Measurements from ENCODE around the gene NOP14.

DNA sequence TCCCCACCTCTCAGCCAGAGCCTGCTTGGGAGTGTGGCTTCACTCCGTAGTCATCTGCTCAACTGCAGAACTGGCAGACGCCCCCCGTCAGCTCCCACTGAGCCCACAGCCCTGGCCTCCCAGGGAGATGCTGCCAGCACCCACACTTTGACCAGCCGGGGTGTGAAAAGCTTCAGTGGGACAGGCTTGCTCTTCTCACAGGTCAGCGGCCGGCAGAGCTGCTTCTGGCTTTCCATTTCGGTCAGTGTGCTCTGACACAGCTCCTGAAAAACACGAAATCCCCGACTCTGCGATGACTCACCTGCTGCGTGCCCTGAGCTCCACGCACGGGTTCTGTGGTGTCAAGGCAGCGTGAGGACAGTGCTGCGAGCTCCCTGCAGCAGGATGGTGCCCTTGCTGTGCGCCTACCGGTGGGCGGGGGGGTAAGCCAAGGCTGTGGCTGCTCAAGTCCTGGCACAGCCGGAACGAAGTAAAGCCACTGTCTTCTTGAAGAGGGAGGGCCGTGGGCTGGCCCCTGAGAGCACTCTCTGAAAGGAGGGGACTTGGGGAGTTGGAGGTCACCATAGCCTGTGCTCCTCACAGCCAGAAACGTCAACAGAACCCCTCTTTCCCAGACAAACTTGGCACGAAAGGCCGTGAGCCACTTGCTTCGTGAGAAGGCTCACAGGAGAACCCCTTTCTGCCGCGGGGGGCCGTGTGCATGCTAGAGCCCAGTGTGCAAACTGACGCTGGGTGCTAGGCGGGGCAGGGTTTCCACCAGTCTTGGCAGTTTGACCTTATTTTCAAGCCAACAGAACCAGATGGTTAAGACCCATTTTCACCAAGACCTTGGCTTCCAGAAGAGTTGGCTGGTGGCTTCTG lies 23.6 kb downstream of the NOP14 start:
- TF ChIP-seq, protein P1, sequence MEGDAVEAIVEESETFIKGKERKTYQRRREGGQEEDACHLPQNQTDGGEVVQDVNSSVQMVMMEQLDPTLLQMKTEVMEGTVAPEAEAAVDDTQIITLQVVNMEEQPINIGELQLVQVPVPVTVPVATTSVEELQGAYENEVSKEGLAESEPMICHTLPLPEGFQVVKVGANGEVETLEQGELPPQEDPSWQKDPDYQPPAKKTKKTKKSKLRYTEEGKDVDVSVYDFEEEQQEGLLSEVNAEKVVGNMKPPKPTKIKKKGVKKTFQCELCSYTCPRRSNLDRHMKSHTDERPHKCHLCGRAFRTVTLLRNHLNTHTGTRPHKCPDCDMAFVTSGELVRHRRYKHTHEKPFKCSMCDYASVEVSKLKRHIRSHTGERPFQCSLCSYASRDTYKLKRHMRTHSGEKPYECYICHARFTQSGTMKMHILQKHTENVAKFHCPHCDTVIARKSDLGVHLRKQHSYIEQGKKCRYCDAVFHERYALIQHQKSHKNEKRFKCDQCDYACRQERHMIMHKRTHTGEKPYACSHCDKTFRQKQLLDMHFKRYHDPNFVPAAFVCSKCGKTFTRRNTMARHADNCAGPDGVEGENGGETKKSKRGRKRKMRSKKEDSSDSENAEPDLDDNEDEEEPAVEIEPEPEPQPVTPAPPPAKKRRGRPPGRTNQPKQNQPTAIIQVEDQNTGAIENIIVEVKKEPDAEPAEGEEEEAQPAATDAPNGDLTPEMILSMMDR (IDR thresholded peaks at IDR 0.05; ENCODE audit: insufficient read depth, low read depth, low read length): no peak
- no peak for TF ChIP-seq EZH2 (IDR thresholded peaks at IDR 0.05; ENCODE audit: insufficient read depth, low read length)
